Vagina (tissue), 2 donors: ENCODE data around the gene DHRSX.

Source experiments
- POLR2A ChIP-seq, 2 donors: fragments of 450-650 bp; IDR thresholded peaks; one replicate each; pipeline ENCODE4 v1.6.1; 2017; ENCODE audit warnings: antibody characterized with exemption in 2 of 2, mild to moderate bottlenecking in 2 of 2, moderate library complexity in 2 of 2
- POLR2AphosphoS5 ChIP-seq, 2 donors: sonication (generic); formaldehyde crosslinking; IDR thresholded peaks; one replicate each; pipeline ENCODE4 v1.9.0; 2017; ENCODE audit warnings: antibody characterized with exemption in 2 of 2, mild to moderate bottlenecking in 2 of 2, low read depth in 1 of 2; ENCODE audit not compliant: insufficient read depth in 1 of 2
- TF ChIP-seq, protein P1 (sequence below), 3 experiments: fragments of 450-650 bp in 2 of 3; fragments of 200-600 bp in 1 of 3; sonication (generic) in 1 of 3; IDR thresholded peaks; one replicate each; pipeline ENCODE4 v1.5.1; 2017 to 2019; ENCODE audit warnings: antibody characterized with exemption in 3 of 3, mild to moderate bottlenecking in 2 of 3, moderate library complexity in 2 of 3

DNA sequence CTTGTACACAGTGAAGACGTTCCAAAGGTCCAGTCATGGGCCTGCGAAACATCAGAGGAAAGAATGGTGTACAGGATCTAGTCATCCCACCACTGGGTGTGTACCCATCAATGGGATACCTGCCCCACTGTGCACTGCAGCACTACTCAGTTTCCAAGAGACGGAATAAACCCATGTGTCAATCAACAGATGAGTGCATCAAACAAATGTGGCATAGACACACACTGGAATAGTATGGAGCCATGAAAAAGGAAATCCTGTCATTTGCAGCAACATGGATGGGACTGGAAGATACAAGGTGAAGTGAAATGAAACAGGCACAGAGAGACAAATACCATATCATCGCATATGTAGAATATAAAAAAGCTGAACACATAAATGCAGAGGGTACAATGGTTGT lies 48.0 kb downstream of the DHRSX start:
- TF ChIP-seq, protein P1, sequence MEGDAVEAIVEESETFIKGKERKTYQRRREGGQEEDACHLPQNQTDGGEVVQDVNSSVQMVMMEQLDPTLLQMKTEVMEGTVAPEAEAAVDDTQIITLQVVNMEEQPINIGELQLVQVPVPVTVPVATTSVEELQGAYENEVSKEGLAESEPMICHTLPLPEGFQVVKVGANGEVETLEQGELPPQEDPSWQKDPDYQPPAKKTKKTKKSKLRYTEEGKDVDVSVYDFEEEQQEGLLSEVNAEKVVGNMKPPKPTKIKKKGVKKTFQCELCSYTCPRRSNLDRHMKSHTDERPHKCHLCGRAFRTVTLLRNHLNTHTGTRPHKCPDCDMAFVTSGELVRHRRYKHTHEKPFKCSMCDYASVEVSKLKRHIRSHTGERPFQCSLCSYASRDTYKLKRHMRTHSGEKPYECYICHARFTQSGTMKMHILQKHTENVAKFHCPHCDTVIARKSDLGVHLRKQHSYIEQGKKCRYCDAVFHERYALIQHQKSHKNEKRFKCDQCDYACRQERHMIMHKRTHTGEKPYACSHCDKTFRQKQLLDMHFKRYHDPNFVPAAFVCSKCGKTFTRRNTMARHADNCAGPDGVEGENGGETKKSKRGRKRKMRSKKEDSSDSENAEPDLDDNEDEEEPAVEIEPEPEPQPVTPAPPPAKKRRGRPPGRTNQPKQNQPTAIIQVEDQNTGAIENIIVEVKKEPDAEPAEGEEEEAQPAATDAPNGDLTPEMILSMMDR (IDR thresholded peaks at IDR 0.05), result no peak
- TF ChIP-seq POLR2A (IDR thresholded peaks at IDR 0.05) (no peak), POLR2AphosphoS5 (IDR thresholded peaks at IDR 0.05; ENCODE audit: insufficient read depth in 1 of 2, low read depth in 1 of 2) (no peak)
